H1 (cell line): ENCODE data around the gene LIG1.

Experiments used
- BRCA1 ChIP-seq: IDR thresholded peaks from 2 replicates; pipeline ENCODE4 v1.6.1; 2012; ENCODE audit warnings: low read depth, low read length, improper control_type of control experiment
- CREB1 ChIP-seq: IDR thresholded peaks from 2 replicates; pipeline ENCODE4 v1.6.1; 2012; ENCODE audit warnings: inconsistent platforms
- CTCF ChIP-seq, 3 experiments: IDR thresholded peaks; 1 replicate in 2 of 3; 2 replicates in 1 of 3; pipeline versions ENCODE4 v1.5.1 to v1.6.1; 2011; ENCODE audit warnings: low read length in 3 of 3, mild to moderate bottlenecking in 3 of 3, inconsistent platforms in 2 of 3, low read depth in 1 of 3, moderate library complexity in 1 of 3; ENCODE audit not compliant: insufficient read depth in 1 of 3; ENCODE audit errors: control extremely low read depth in 1 of 3
- FOSL1 ChIP-seq: IDR thresholded peaks from 2 replicates; pipeline ENCODE4 v1.6.1; 2011; ENCODE audit warnings: mild to moderate bottlenecking, low read depth, low read length, moderate library complexity; ENCODE audit not compliant: insufficient read depth
- POLR2A ChIP-seq, 2 experiments: IDR thresholded peaks; 1 replicate in 1 of 2; 2 replicates in 1 of 2; pipeline ENCODE4 v1.6.1; 2011; ENCODE audit warnings: low read depth in 2 of 2, low read length in 2 of 2, mild to moderate bottlenecking in 2 of 2; ENCODE audit errors: control extremely low read depth in 1 of 2
- POLR2AphosphoS5 ChIP-seq: IDR thresholded peaks from 2 replicates; pipeline ENCODE4 v1.6.1; 2011; ENCODE audit warnings: low read depth, low read length
- RFX5 ChIP-seq: IDR thresholded peaks from 2 replicates; pipeline ENCODE4 v1.6.1; 2011; ENCODE audit warnings: low read depth, low read length, improper control_type of control experiment, borderline replicate concordance

- TF ChIP-seq POLR2AphosphoS5, result peak; percentile 68
- no peak for TF ChIP-seq RFX5
- no peak for TF ChIP-seq CREB1
- no peak for TF ChIP-seq CTCF (IDR thresholded peaks at IDR 0.05; ENCODE audit: control extremely low read depth in 1 of 3, insufficient read depth in 1 of 3, low read depth in 1 of 3, low read length in 3 of 3)
- TF ChIP-seq BRCA1, result no peak
- no peak for TF ChIP-seq FOSL1
- TF ChIP-seq POLR2A (IDR thresholded peaks at IDR 0.05; ENCODE audit: control extremely low read depth in 1 of 2, low read depth in 2 of 2, low read length in 2 of 2), result peak; percentile 63 to 75
These were observed 33.9 kb upstream of the LIG1 start for GRCh38 chr19:48203794-48204628.
